HG03558 (cell line): ENCODE data around the gene ADAMTS20.
"Not testable (repeated sequence)": the region's sequence is repeated elsewhere in the genome, so short reads cannot be mapped to it uniquely, and the experiment has no call there.

Experiments
- ATAC-seq: cut with Tn5 transposase; IDR thresholded peaks from one replicate; pipeline ENCODE4 v1.9.1; 2021; ENCODE audit warnings: moderate number of reproducible peaks; ENCODE audit not compliant: unreplicated experiment; ENCODE audit errors: extremely low read depth

The ADAMTS20 gene

GRCh38 chr12:43378448-43378847 is 173.6 kb downstream of the ADAMTS20 start:
- no peak for ATAC-seq

GRCh38 chr12:43370263-43370662 is 181.7 kb downstream of the ADAMTS20 start:
- ATAC-seq, result no peak

GRCh38 chr12:43362910-43363694 is 188.9 kb downstream of the ADAMTS20 start:
- no peak for ATAC-seq

- no peak for ATAC-seq
These were observed 190.8 kb downstream of the ADAMTS20 start for GRCh38 chr12:43361031-43361710.

GRCh38 chr12:43360001-43360400 is 192.0 kb downstream of the ADAMTS20 start:
- ATAC-seq, result not testable (repeated sequence)

GRCh38 chr12:43357141-43357540 is 194.9 kb downstream of the ADAMTS20 start:
- ATAC-seq, result no peak

GRCh38 chr12:43352001-43352400 is 200.0 kb downstream of the ADAMTS20 start:
- ATAC-seq, result no peak

GRCh38 chr12:43349863-43350262 is 202.1 kb downstream of the ADAMTS20 start:
- no peak for ATAC-seq

GRCh38 chr12:43348221-43348620 is 203.8 kb downstream of the ADAMTS20 start:
- no peak for ATAC-seq

- ATAC-seq, result no peak
These were observed 205.0 kb downstream of the ADAMTS20 start for GRCh38 chr12:43347026-43347425.

- ATAC-seq, result no peak
These were observed 207.0 kb downstream of the ADAMTS20 start for GRCh38 chr12:43345023-43345422.

- not testable (repeated sequence) for ATAC-seq
These were observed 210.2 kb downstream of the ADAMTS20 start for GRCh38 chr12:43341785-43342313.

- peak; percentile 51 for ATAC-seq
These were observed 213.0 kb downstream of the ADAMTS20 start for GRCh38 chr12:43338848-43339526.

GRCh38 chr12:43337571-43338444 is 214.2 kb downstream of the ADAMTS20 start:
- peak; percentile 57 for ATAC-seq

- no peak for ATAC-seq
These were observed 214.9 kb downstream of the ADAMTS20 start for GRCh38 chr12:43336962-43337555.

GRCh38 chr12:43333644-43334043 is 218.4 kb downstream of the ADAMTS20 start:
- ATAC-seq, result no peak

- ATAC-seq, result no peak
These were observed 218.9 kb downstream of the ADAMTS20 start for GRCh38 chr12:43332977-43333640.

GRCh38 chr12:43331935-43332334 is 220.1 kb downstream of the ADAMTS20 start:
- ATAC-seq, result no peak

GRCh38 chr12:43329375-43329774 is 222.6 kb downstream of the ADAMTS20 start:
- ATAC-seq, result no peak
